Large intestine (tissue), 3 donors: ENCODE measurements around the gene RPS27L. TPM values are rescaled to one million over a fixed set of nuclear protein-coding genes. Genes with fewer than 3 reads are reported as not detected.

ENCODE experiments used
- DNase-seq, 2 donors: peaks; one replicate each; pipeline versions ENCODE4 v3.0.0 to v3.0.0-alpha.2; 2013
- H3K27ac ChIP-seq: one replicate; pipeline ENCODE4 v1.5.1; 2013; ENCODE audit warnings: low read length
- H3K27me3 ChIP-seq: 2 replicates; pipeline ENCODE4 v1.6.1; 2013; ENCODE audit warnings: low read length; ENCODE audit not compliant: control insufficient read depth, insufficient read depth
- H3K36me3 ChIP-seq: 2 replicates; pipeline ENCODE4 v1.6.1; 2013; ENCODE audit warnings: low read length; ENCODE audit not compliant: control insufficient read depth, insufficient read depth
- H3K4me1 ChIP-seq: one replicate; pipeline ENCODE4 v1.6.1; 2013; ENCODE audit warnings: low read length; ENCODE audit not compliant: control insufficient read depth, insufficient read depth
- H3K4me3 ChIP-seq: one replicate; pipeline ENCODE4 v1.5.1; 2013; ENCODE audit warnings: low read length
- H3K9me3 ChIP-seq: one replicate; pipeline ENCODE4 v1.6.1; 2013; ENCODE audit warnings: mild to moderate bottlenecking, low read depth, low read length, moderate library complexity; ENCODE audit not compliant: control insufficient read depth
- WGBS: methylation state at CpG from one replicate; pipeline ENCODE4 v1.1.5; 2013; ENCODE audit warnings: low lambda C conversion rate; ENCODE audit not compliant: insufficient coverage; 5-methylcytosine and 5-hydroxymethylcytosine counted together
- polyA plus RNA-seq: library from polyadenylated mRNA; unstranded; fragments of 120-200 nt; gene quantifications from one replicate; pipeline ENCODE4 v1.2.1, GENCODE V29; 2013

Gene RPS27L
- polyA plus RNA-seq, 1 donor = 183 TPM

GRCh38 chr15:63195569-63196015 lies 38.3 kb upstream of the RPS27L start:
- Histone ChIP-seq H3K4me3 (no peak overlapping the region), H3K36me3 (no peaks in the 10 kb centered on the region), H3K4me1 (peaks cover 9% of the 10 kb centered on the region), H3K27ac (no peak overlapping the region), H3K27me3 (no peaks in the 10 kb centered on the region), H3K9me3 (no peaks in the 10 kb centered on the region)
- no peak for DNase-seq
- no CpG with 5 or more reads among the region's 3 CpGs for WGBS

- 44% methylated on average over 1 of the region's 4 CpGs for WGBS
- Histone ChIP-seq H3K4me3 (no peak overlapping the region), H3K27me3 (no peaks in the 10 kb centered on the region), H3K4me1 (peaks cover 9% of the 10 kb centered on the region), H3K27ac (no peak overlapping the region), H3K9me3 (no peaks in the 10 kb centered on the region), H3K36me3 (no peaks in the 10 kb centered on the region)
- no peak for DNase-seq
Measured at GRCh38 chr15:63194880-63195568, 37.7 kb upstream of the RPS27L start.

- peak in 1 of 2 donors; percentile 61 for DNase-seq
- Histone ChIP-seq H3K27ac (peak overlapping the region; percentile 68), H3K4me3 (no peak overlapping the region), H3K4me1 (peaks cover 9% of the 10 kb centered on the region), H3K36me3 (no peaks in the 10 kb centered on the region), H3K9me3 (no peaks in the 10 kb centered on the region), H3K27me3 (no peaks in the 10 kb centered on the region)
- no CpG with 5 or more reads among the region's 4 CpGs for WGBS
Measured at GRCh38 chr15:63194302-63194701, 37.0 kb upstream of the RPS27L start.

- Histone ChIP-seq H3K4me1 (peaks cover 9% of the 10 kb centered on the region), H3K4me3 (no peak overlapping the region), H3K36me3 (no peaks in the 10 kb centered on the region), H3K27me3 (no peaks in the 10 kb centered on the region), H3K9me3 (no peaks in the 10 kb centered on the region), H3K27ac (no peak overlapping the region)
- WGBS = no CpG with 5 or more reads among the region's 5 CpGs
- DNase-seq = no peak
Measured at GRCh38 chr15:63192619-63193206, 35.4 kb upstream of the RPS27L start.

GRCh38 chr15:63191895-63192618 lies 34.8 kb upstream of the RPS27L start:
- Histone ChIP-seq H3K4me1 (peaks cover 9% of the 10 kb centered on the region), H3K36me3 (no peaks in the 10 kb centered on the region), H3K4me3 (no peak overlapping the region), H3K27ac (no peak overlapping the region), H3K9me3 (no peaks in the 10 kb centered on the region), H3K27me3 (no peaks in the 10 kb centered on the region)
- WGBS = no CpG with 5 or more reads among the region's 3 CpGs
- peak in 1 of 2 donors; percentile 33 for DNase-seq

- Histone ChIP-seq H3K4me1 (peaks cover 9% of the 10 kb centered on the region), H3K36me3 (no peaks in the 10 kb centered on the region), H3K27me3 (no peaks in the 10 kb centered on the region), H3K9me3 (no peaks in the 10 kb centered on the region), H3K4me3 (no peak overlapping the region), H3K27ac (no peak overlapping the region)
- WGBS = 100% methylated on average over 1 of the region's 3 CpGs
- no peak for DNase-seq
Measured at GRCh38 chr15:63190769-63191649, 33.7 kb upstream of the RPS27L start.

GRCh38 chr15:63189941-63190768 lies 32.9 kb upstream of the RPS27L start:
- Histone ChIP-seq H3K4me1 (peaks cover 9% of the 10 kb centered on the region), H3K27me3 (no peaks in the 10 kb centered on the region), H3K9me3 (no peaks in the 10 kb centered on the region), H3K4me3 (peak overlapping the region; percentile 82), H3K36me3 (no peaks in the 10 kb centered on the region), H3K27ac (peak overlapping the region; percentile 62)
- peak in 1 of 2 donors; percentile 56 for DNase-seq
- 21% methylated on average over 4 of the region's 10 CpGs for WGBS

GRCh38 chr15:63188926-63189871 lies 31.9 kb upstream of the RPS27L start, which contains the start of gene RAB8B:
TSS of gene RAB8B (plus strand) at chr15:63189606. CDS start at chr15:63189625, 19 bp downstream.
- H3K27me3 ChIP-seq = no peaks in the 10 kb centered on the region
- no CpG with 5 or more reads among the region's 77 CpGs for WGBS
- H3K9me3 ChIP-seq = no peaks in the 10 kb centered on the region
- no peaks in the 10 kb centered on the region for H3K36me3 ChIP-seq
- H3K4me3 ChIP-seq = peak within 1 kb of the TSS; percentile 82
- H3K27ac ChIP-seq = peak within 1 kb of the TSS; percentile 62
- peaks cover 4% of the 10 kb centered on the region for H3K4me1 ChIP-seq
- DNase-seq = peak; percentile 95 to 97
